AG10803 (cell line): ENCODE data around the gene DUT.

Experiments used
- DNase-seq: peaks from one replicate; pipeline ENCODE4 v3.0.0; 2010; ENCODE audit warnings: low read depth
- H3K4me3 ChIP-seq: 2 replicates; pipeline ENCODE4 v1.5.1; 2011; ENCODE audit warnings: mild to moderate bottlenecking, low read length, control low read depth
- CTCF ChIP-seq: conservative IDR thresholded peaks from 2 replicates; pipeline ENCODE4 v1.5.1; 2011; ENCODE audit warnings: mild to moderate bottlenecking, low read length, control low read depth, inconsistent platforms

DUT gene

GRCh38 chr15:48309740-48310139 is 21.5 kb upstream of the DUT start:
- H3K4me3 ChIP-seq = no peak overlapping the region
- TF ChIP-seq CTCF = no peak
- DNase-seq = no peak

- no peak for DNase-seq
- no peak for TF ChIP-seq CTCF
- no peak overlapping the region for H3K4me3 ChIP-seq
These were observed 18.0 kb upstream of the DUT start for GRCh38 chr15:48313216-48313615.

- no peak overlapping the region for H3K4me3 ChIP-seq
- no peak for TF ChIP-seq CTCF
- no peak for DNase-seq
These were observed 16.2 kb upstream of the DUT start for GRCh38 chr15:48315041-48315440.

- no peak for DNase-seq
- H3K4me3 ChIP-seq = no peak overlapping the region
- TF ChIP-seq CTCF = no peak
These were observed 14.0 kb upstream of the DUT start for GRCh38 chr15:48317221-48317620.

GRCh38 chr15:48318131-48318530 is 13.1 kb upstream of the DUT start:
- no peak overlapping the region for H3K4me3 ChIP-seq
- no peak for TF ChIP-seq CTCF
- DNase-seq = no peak

GRCh38 chr15:48323294-48323693 is 7.9 kb upstream of the DUT start:
- no peak overlapping the region for H3K4me3 ChIP-seq
- DNase-seq = no peak
- TF ChIP-seq CTCF = no peak

GRCh38 chr15:48324949-48325348 is 6.3 kb upstream of the DUT start:
- TF ChIP-seq CTCF = no peak
- no peak for DNase-seq
- no peak overlapping the region for H3K4me3 ChIP-seq
